NCI-H2227 treated with DMSO at 0.1 percent for 48 hours (cell line): Measurements from ENCODE around the gene USP48.
"Not testable (repeated sequence)": the region's sequence is repeated elsewhere in the genome, so short reads cannot be mapped to it uniquely, and the experiment has no call there.

Experiments
- DNase-seq: peaks from one replicate; lab custom pipeline; 2025; lab: John Stamatoyannopoulos, UW

Gene USP48

DNA sequence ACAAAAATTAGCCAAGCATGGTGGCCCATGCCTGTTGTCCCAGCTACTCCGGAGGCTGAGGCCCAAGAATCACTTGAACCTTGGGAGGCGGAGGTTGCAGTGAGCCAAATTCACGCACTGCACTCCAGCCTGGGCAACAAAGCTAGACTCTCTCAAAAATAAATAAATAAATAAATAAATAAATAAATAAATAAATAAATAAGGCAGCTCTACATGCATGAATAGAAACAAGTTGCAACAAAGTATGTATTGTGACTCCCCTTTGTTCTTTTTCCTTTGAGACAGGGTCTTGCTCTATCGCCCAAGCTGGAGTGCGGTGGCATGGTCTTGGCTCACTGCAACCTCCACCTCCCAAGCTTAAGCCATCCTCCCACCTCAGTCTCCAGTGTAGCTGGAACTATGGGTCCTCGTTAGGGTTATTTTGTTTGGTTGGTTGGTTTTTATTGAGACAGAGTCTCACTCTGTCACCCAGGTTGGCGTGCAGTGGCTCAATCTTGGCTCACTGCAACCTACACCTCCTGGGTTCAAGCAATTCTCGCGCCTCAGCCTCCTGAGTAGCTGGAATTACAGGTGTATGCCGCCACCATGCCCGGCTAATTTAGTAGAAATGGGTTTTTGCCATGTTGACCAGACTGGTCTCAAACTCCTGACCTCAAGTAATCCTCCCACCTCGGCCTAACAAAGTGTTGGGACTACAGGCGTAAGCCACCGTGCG, 8.0 kb downstream of the USP48 start:
- no peak for DNase-seq

GRCh38 chr1:21773585-21773984, 9.4 kb downstream of the USP48 start:
- DNase-seq: peak; percentile 22

GRCh38 chr1:21771672-21772071, 11.3 kb downstream of the USP48 start:
- DNase-seq: not testable (repeated sequence)

DNA sequence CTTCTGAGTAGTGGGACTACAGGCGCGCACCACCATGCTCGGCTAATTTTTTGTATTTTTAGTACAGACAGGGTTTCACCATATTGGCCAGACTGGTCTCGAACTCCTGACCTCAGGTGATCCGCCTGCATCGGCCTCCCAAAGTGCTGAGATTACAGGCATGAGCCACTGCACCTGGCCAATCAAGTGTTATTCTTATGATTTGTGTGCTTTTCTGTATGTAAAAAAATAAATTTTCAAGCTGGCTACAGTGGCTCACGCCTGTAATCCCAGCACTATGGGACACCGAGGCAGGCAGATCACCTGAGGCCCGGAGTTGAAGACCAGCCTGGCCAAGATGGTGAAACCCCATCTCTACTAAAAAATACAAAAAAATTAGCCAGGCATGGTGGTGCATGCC, 12.3 kb downstream of the USP48 start:
- DNase-seq: not testable (repeated sequence)

GRCh38 chr1:21770201-21770600, 12.7 kb downstream of the USP48 start:
- no peak for DNase-seq

DNA sequence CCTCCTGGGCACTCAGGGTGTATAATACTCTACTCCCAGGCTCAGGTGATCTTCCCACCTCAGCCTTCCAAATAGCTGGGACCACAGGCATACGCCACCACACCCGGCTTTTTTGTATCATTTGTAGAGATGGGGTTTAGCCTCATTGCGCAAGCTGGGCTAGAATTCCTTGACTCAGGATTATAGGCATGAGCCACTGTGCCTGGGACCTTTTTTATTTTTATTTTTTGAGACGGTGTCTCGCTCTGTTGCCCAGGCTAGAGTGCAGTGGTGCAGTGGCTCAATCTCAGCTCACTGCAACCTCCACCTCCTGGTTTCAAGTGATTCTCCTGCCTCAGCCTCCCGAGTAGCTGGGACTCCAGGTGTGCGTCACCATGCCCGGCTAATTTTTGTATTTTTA, 15.8 kb downstream of the USP48 start:
- DNase-seq: not testable (repeated sequence)

GRCh38 chr1:21766210-21766609, 16.7 kb downstream of the USP48 start:
- DNase-seq: no peak

DNA sequence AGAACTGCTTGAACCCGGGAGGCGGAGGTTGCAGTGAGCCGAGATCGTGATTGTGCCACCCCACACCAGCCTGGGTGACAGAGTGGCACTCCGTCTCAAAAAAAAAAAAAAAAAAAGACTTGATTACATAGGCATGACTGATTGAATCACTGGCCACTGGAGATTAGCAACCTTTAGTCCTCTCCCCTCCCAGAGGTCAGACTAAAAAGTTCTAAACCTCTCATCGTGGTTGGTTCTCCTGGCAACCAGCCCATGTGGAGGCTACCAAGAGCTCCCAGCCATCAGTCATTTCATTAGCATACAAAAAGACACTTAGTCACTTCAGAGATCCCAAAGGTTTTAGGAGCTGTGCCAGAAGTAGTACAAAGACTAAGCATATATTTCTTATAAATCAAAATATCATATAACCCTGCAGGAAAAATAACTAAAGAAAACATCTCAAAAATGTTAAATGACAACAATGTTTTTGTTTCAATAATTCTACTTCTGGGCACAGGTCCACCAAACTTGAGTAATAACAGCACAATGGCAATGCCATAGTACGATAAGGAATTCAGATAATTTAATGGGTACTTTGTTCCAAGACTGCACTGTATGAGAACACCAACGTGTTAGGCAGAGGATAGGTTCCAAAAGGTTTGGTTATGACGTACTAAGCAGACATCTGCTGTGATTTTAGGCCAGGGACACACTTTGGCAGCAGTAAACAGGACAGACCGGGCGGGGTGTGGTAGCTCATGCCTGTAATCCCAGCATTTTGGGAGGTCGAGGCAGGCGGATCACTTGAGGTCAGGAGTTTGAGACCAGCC, 18.1 kb downstream of the USP48 start:
- DNase-seq: no peak

DNA sequence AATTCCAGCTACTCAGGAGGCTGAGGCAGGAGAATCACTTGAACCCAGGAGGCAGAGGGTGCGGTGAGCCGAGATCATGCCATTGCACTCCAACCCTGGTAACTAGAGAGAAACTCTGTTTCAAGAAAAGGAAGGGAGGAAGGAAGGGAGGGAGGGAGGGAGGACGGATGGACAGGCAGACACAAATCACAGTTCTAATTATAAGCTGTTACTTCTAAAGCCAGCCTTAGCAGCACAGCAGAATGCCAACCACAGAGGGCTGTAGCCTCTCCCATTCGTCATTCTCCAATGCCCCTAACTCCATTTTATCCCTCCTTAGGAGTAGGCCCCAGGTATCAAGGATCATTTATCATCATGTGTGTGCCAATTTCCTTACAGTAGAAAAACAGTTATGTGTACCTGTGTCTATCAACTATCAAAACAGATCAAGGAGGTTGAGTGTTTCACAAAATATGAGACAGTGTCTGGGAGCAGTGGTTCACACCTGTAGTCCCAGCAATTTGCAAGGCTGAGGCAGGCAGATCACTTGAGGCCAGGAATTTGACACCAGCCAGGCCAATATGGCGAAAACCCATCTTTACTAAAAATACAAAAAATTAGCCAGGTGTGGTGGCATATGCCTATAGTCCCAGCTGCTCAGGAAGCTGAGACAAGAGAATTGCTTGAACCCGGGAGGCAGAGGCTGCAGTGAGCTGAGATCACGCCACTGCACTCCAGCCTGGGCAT, 19.1 kb downstream of the USP48 start:
- DNase-seq: no peak

DNA sequence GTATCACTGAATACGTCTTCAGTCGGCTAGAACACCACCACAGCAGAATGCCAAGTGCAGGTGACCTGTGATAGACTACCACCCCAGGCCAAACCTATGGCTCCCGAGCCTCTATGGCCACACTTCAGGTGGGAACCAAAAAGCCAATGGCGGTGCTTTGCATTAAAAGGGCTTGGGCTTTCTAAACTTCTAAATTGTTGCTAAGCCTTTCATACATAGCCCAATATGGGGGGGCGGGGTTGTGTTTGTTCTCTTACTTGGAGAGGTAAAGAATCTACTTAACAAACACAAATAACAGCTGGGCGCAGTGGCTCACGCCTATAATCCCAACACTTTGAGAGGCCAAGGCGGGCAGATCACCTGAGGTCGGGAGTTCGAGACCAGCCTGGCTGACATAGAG, 19.7 kb downstream of the USP48 start:
- no peak for DNase-seq

GRCh38 chr1:21762022-21762404, 20.9 kb downstream of the USP48 start:
- DNase-seq: no peak

DNA sequence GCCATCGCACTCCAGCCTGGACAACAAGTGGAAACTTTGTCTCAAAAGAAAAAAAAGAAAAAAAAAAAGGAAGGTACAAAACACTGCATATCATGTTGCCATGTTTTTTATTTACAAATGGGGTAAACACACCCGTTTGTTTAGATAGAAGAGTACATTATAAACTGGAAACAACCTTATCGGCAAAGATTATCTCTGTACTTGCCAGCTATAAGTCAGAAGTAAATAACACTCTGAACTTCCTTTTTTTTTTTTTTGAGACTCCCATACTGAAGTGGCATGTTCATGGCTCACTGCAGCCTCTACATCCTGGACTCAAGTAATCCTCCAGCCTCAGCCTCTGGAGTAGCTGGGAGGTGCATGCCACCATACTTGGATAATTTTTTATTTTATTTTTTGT, 21.9 kb downstream of the USP48 start:
- DNase-seq: no peak

- no peak for DNase-seq
These were observed 23.1 kb downstream of the USP48 start for GRCh38 chr1:21759818-21760217.

- DNase-seq: no peak
These were observed 23.8 kb downstream of the USP48 start for GRCh38 chr1:21759182-21759581.

DNA sequence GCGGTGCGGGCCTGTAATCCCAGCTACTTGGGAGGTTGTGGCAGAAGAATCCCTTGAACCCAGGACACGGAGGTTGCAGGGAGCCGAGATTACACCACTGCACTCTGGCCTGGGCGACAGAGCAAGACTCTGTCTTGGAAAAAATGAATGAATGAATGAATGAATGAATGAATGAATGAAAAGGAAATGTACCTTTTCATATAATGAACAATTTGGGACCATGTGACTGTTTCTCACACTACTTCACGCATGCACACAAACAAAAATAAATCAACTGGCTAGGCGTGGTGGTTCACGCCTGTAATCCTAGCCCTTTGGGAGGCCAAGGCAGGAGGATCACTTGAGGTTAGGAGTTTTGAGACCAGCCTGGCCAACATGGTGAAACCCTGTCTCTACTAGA, 24.3 kb downstream of the USP48 start:
- DNase-seq: no peak

DNA sequence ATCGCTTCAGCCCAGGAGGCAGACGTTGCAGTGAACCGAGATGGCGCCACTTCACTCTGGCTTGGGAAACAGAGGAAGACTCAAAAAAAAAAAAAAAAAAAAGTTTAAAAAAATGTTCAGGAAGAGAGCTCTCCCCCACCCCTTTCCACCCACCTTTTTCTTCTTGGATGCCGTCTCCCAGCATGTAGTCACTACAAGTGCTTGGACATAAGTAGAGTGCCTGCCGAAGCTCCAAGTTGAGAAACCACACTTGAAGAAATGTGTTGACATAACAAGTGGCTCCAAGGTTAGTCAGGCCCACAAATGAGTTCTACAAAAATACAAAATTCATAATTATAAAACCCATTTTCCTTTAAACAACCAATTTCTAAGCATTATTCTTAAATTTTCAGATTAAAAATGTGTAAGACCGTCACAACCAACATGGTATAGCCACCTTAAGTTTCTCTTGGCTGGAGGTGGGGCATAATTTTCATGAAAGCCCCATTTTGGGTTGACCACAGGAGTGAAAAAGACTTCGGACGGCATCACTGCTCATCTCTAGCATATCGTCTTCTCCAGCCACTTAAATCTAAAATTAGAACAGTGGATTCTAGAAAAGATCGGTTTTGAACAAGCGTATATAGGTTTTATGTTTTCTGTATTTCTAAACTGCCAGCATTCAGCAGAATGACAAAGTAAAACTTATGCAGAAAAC, 26.4 kb downstream of the USP48 start:
- no peak for DNase-seq

GRCh38 chr1:21755067-21755466, 27.9 kb downstream of the USP48 start:
- DNase-seq: no peak

- DNase-seq: no peak
These were observed 28.4 kb downstream of the USP48 start for GRCh38 chr1:21754583-21754982.

DNA sequence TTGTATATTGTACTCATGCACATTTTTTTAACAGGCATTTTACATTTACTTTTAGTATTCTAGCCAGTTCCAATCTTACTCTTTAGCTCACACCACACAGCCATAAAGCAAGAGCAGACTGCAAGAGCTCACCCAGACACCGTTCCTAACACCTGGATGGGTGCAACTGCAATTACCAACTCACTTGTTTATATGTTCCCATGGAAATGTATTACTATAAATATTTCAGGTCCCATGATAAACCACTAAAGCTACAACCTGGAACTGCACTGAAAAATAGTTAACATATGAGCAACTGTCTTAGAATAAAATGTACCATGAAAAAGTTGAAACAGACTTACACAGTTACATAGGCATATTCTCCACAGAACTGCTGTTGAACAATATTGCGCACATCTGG, 30.8 kb downstream of the USP48 start:
- DNase-seq: no peak

GRCh38 chr1:21751281-21751680, 31.7 kb downstream of the USP48 start:
- DNase-seq: no peak

GRCh38 chr1:21750841-21751240, 32.1 kb downstream of the USP48 start:
- DNase-seq: no peak

DNA sequence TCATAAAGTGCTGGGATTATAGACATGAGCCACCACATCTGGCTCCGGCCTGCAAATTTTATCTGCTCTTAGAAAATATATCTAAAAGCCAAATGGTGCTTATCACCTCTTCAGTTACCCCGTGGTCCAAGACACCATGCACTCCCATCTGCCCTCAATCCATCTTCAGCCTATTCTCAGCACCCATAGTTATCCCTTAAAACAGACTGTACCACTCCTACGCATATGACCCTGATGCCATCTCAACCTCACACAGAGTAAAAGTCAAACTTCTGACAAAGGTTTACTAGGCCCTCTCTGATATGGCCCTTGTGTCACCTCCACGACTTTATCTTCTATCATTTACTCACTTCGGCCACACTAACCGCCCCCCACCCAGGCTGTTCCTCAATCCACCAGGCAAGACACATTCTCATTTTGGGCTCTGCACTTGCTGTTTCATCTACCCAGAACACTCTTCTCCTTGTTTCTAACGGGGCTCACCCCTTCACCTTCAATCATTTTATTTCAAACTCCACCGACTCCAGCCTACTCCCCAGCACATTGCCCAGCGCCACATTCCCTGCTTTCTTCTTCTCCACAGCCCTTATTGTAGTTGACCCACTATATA, 33.0 kb downstream of the USP48 start:
- DNase-seq: no peak
